CD8-positive, alpha-beta memory T cell (primary cell): ENCODE results near the gene TNF. TPM values are rescaled to one million over a fixed set of nuclear protein-coding genes. Genes with fewer than 3 reads are reported as not detected.

Experiments
- CTCF ChIA-PET: fragments of 350-600 bp; sonication (Branson Sonifier 250); formaldehyde crosslinking; loops from one replicate; lab custom pipeline; 2021; ENCODE audit warnings: antibody characterized with exemption; lab: Charles Lee
- POLR2A ChIA-PET: fragments of 350-600 bp; sonication (Branson Sonifier 250); formaldehyde crosslinking; loops from one replicate; lab custom pipeline; 2021; ENCODE audit warnings: antibody characterized with exemption; lab: Charles Lee
- DNase-seq, 5 donors: peaks; one replicate each; pipeline versions ENCODE4 v3.0.0 to v3.0.0-alpha.2; 2020 to 2022; ENCODE audit warnings: mixed read lengths in 1 of 5
- H3K27ac ChIP-seq: one replicate; pipeline ENCODE4 v1.7.0; 2013; ENCODE audit warnings: low read depth, mild to moderate bottlenecking, low read length, moderate library complexity
- H3K27me3 ChIP-seq: 2 replicates; pipeline ENCODE4 v1.7.0; 2013; ENCODE audit warnings: low read length, mild to moderate bottlenecking; ENCODE audit not compliant: insufficient read depth, poor library complexity, severe bottlenecking
- H3K36me3 ChIP-seq: 2 replicates; pipeline ENCODE4 v1.7.0; 2013; ENCODE audit warnings: mild to moderate bottlenecking, low read length, moderate library complexity; ENCODE audit not compliant: insufficient read depth
- H3K4me1 ChIP-seq: 2 replicates; pipeline ENCODE4 v1.7.0; 2013; ENCODE audit warnings: mild to moderate bottlenecking, low read length, moderate library complexity; ENCODE audit not compliant: insufficient read depth
- H3K4me3 ChIP-seq: 2 replicates; pipeline ENCODE4 v1.7.0; 2013; ENCODE audit warnings: mild to moderate bottlenecking, low read length
- H3K9me3 ChIP-seq: 2 replicates; pipeline ENCODE4 v1.7.0; 2013; ENCODE audit warnings: mild to moderate bottlenecking, low read length
- H3K27ac Mint-ChIP-seq, 8 donors: one replicate each; pipeline ENCODE4 v1.8.0; 2020 to 2021; ENCODE audit warnings: mixed read lengths in 8 of 8, mild to moderate bottlenecking in 6 of 8, inconsistent platforms in 3 of 8, moderate library complexity in 3 of 8
- H3K27me3 Mint-ChIP-seq, 2 donors: one replicate each; pipeline ENCODE4 v1.8.0; 2020 to 2021; ENCODE audit warnings: mixed read lengths in 2 of 2, mild to moderate bottlenecking in 1 of 2, moderate library complexity in 1 of 2
- H3K36me3 Mint-ChIP-seq, 3 donors: one replicate each; pipeline ENCODE4 v1.8.0; 2020 to 2021; ENCODE audit warnings: mixed read lengths in 3 of 3, inconsistent platforms in 1 of 3, mild to moderate bottlenecking in 1 of 3
- H3K4me1 Mint-ChIP-seq, 3 donors: one replicate each; pipeline ENCODE4 v1.8.0; 2020 to 2021; ENCODE audit warnings: mixed read lengths in 3 of 3, inconsistent platforms in 1 of 3, mild to moderate bottlenecking in 1 of 3
- H3K4me3 Mint-ChIP-seq, 7 donors: one replicate each; pipeline ENCODE4 v1.8.0; 2020 to 2021; ENCODE audit warnings: mixed read lengths in 7 of 7, mild to moderate bottlenecking in 6 of 7, moderate library complexity in 4 of 7, inconsistent platforms in 2 of 7
- H3K9me3 Mint-ChIP-seq, 5 donors: one replicate each; pipeline ENCODE4 v1.8.0; 2020 to 2022; ENCODE audit warnings: mixed read lengths in 5 of 5, mild to moderate bottlenecking in 3 of 5, moderate library complexity in 2 of 5, inconsistent platforms in 1 of 5
- polyA plus RNA-seq: library from polyadenylated mRNA; unstranded; fragments of 300-500 nt; fragmentation: Illumina TruSeq; gene quantifications from one replicate; pipeline ENCODE4 v1.2.3, GENCODE V29; 2021
- total RNA-seq, 2 experiments: library from RNA; stranded (reverse); gene quantifications; one replicate each; pipeline ENCODE4 v1.2.3, GENCODE V29; 2021

TNF gene
- total and polyA plus RNA-seq, 3 experiments from 2014 or later: 7.9 to 215 (median 207) TPM

- H3K4me3 Mint-ChIP-seq: peak overlapping the region in 6 of 7 donors; percentile 19 to 66 (median 40)
- Histone ChIP-seq H3K4me1 (peaks cover 55% of the 10 kb centered on the region), H3K4me3 (no peak overlapping the region), H3K36me3 (no peaks in the 10 kb centered on the region), H3K9me3 (no peaks in the 10 kb centered on the region), H3K27ac (no peak overlapping the region), H3K27me3 (no peaks in the 10 kb centered on the region)
- peaks cover 0 to 2% of the 10 kb centered on the region in 2 donors for H3K27me3 Mint-ChIP-seq
- CTCF ChIA-PET: interaction anchor here (0.6 to 22.0 kb wide), 17 partner anchors 14 to 226 kb away, joined by 3 to 692 read pairs (median 5); partner anchors contain the start of genes ATP6V1G2, DDX39B, LST1 and LTA
- DNase-seq: peak in 3 of 5 donors; percentile 64 to 80 (median 67)
- peak overlapping the region in 7 of 8 donors; percentile 48 to 86 (median 73) for H3K27ac Mint-ChIP-seq
- peaks cover 38 to 54% (median 50%) of the 10 kb centered on the region in 3 donors for H3K4me1 Mint-ChIP-seq
- H3K36me3 Mint-ChIP-seq: no peaks in the 10 kb centered on the region
- H3K9me3 Mint-ChIP-seq: no peaks in the 10 kb centered on the region
- POLR2A ChIA-PET: interaction anchor here (0.6 to 4.8 kb wide), 8 partner anchors 15 to 102 kb away, joined by 3 to 91 read pairs (median 3); partner anchors contain the start of genes ATP6V1G2, LTB and NFKBIL1
These were observed 21.6 kb downstream of the TNF start for GRCh38 chr6:31597006-31597405.

DNA sequence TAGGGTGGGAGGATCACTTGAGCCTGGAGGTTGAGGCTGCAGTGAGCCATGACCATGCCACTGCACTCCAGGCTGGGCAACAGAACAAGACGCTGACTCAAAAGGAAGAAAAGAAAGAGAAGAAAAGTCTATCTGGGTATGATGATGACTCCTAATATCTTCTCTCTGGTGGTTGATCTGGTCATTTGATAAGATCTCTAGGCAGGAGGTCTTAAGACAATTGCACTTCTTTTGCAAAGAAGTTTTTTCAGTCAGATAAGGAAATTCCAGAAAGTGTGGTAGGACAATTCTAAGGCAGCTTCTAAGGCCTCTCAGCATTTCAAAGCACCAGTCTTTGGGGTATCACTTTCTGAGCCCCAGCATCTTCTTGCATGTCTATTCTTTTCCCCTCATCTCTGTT lies 32.0 kb downstream of the TNF start:
- no peaks in the 10 kb centered on the region for H3K4me1 Mint-ChIP-seq
- DNase-seq: no peak

DNA sequence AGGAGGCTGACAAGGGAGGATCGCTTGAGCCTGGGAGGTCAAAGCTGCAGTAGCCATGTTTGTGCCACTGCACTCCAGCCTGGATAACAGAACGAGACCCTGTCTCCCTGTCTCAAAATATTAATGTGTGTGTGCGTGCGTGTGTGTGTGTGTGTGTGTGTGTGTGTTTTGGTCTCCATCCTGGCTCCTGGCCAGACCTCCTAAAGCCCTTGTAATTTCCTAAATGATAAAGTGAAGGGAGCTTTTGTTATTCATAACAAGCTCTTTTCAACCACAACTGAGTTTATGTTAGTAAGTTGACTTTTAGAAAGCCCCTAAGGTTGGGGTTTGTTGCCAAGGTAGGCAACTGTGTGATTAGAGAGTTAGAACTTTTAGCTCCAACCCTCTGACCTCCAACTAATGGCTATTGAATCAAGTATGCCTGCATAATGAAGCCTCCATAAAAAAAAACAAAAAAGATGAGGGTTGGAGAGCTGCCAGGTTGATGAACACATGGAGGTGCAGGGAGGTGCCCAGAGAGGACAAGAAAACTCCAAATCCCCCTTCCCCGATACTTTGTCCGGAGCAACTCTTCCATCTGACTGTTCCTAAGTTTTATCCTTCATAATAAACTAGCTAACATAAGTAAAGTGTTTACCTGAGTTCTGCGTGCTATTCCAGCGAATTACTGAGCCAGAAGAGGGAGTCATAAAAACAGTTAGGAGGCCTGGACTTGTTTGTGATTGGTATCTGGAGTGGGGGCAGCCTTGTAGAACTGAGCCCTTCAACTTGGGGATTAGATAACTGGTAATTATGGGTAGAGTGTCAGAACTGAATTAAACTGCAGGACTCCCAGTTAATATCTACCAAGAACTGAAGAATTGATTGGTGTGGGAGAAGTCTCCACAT lies 34.4 kb downstream of the TNF start:
- POLR2A ChIA-PET: interaction anchor here (0.7 kb wide), 1 partner anchor 9 kb away, joined by 4 read pairs; no protein-coding TSS in a partner anchor
- DNase-seq: no peak

More for the DNA sequence above, 32.0 kb downstream of the TNF start:
- Mint-ChIP-seq H3K27ac (peak overlapping the region in 1 of 8 donors; percentile 17), H3K27me3 (peaks cover 0 to 2% of the 10 kb centered on the region in 2 donors), H3K36me3 (peaks cover 0 to 1% (median 0%) of the 10 kb centered on the region in 3 donors), H3K4me3 (no peak overlapping the region), H3K9me3 (no peaks in the 10 kb centered on the region)
- Histone ChIP-seq H3K36me3 (no peaks in the 10 kb centered on the region), H3K4me1 (no peaks in the 10 kb centered on the region), H3K27me3 (no peaks in the 10 kb centered on the region), H3K27ac (no peak overlapping the region), H3K9me3 (no peaks in the 10 kb centered on the region), H3K4me3 (no peak overlapping the region)
- ChIA-PET POLR2A (no interaction called here), CTCF (interaction anchor here (1.3 kb wide), 1 partner anchor 9 kb away, joined by 8 read pairs; no protein-coding TSS in a partner anchor)

DNA sequence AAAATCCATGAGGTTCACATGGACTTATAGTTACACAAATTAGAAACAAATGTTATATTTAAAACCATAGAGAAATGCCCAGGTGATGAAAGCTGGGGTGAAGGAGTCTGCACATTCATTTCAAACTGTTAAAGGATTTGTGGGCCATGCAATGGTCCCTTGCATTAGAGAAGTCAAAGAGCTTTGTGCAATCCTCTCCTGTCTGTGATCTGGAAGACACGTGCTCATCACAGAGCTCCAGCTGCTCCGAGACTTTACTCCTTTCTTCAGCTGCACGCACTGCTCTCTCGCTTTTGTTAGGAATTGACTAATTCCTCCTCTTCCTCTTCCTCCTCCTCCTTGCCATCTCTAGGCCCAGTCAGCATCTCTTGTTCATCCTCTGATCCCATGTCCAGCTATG lies 35.6 kb downstream of the TNF start:
- POLR2A ChIA-PET: no interaction called here

More for the DNA sequence above, 34.4 kb downstream of the TNF start:
- H3K27ac ChIP-seq: no peak overlapping the region
- peaks cover 2% of the 10 kb centered on the region for H3K4me1 ChIP-seq
- Mint-ChIP-seq H3K27me3 (no peaks in the 10 kb centered on the region), H3K27ac (peak overlapping the region in 1 of 8 donors; percentile 46), H3K4me1 (peaks cover 2 to 3% (median 3%) of the 10 kb centered on the region in 3 donors), H3K36me3 (peaks cover 0 to 1% (median 0%) of the 10 kb centered on the region in 3 donors), H3K4me3 (no peak overlapping the region), H3K9me3 (no peaks in the 10 kb centered on the region)
- no peaks in the 10 kb centered on the region for H3K36me3 ChIP-seq
- no peaks in the 10 kb centered on the region for H3K27me3 ChIP-seq
- CTCF ChIA-PET: interaction anchor here (1.0 to 2.1 kb wide), 3 partner anchors 11 to 58 kb away, joined by 4 to 15 read pairs (median 8); partner anchors contain the start of gene C6orf47
- H3K9me3 ChIP-seq: no peaks in the 10 kb centered on the region
- no peak overlapping the region for H3K4me3 ChIP-seq

GRCh38 chr6:31614075-31614619 lies 38.8 kb downstream of the TNF start:
- H3K4me3 Mint-ChIP-seq: peak overlapping the region in 1 of 7 donors; percentile 62

More for the DNA sequence above, 35.6 kb downstream of the TNF start:
- CTCF ChIA-PET: interaction anchor here (1.2 to 1.8 kb wide), 2 partner anchors 13 to 60 kb away, joined by 4 to 8 read pairs; no protein-coding TSS in a partner anchor
- Histone ChIP-seq H3K4me3 (no peak overlapping the region), H3K27me3 (no peaks in the 10 kb centered on the region), H3K36me3 (no peaks in the 10 kb centered on the region), H3K4me1 (peaks cover 14% of the 10 kb centered on the region), H3K27ac (no peak overlapping the region), H3K9me3 (no peaks in the 10 kb centered on the region)
- Mint-ChIP-seq H3K9me3 (no peaks in the 10 kb centered on the region), H3K27me3 (peaks cover 0 to 3% of the 10 kb centered on the region in 2 donors), H3K36me3 (peaks cover 0 to 1% (median 0%) of the 10 kb centered on the region in 3 donors), H3K4me3 (no peak overlapping the region), H3K4me1 (peaks cover 12 to 15% (median 15%) of the 10 kb centered on the region in 3 donors), H3K27ac (no peak overlapping the region)
- no peak for DNase-seq

GRCh38 chr6:31614684-31615578 lies 39.6 kb downstream of the TNF start, which contains the start of gene AIF1:
Gene AIF1, plus strand, starts transcription at chr6:31615234. Its CDS starts 96 bp downstream, at chr6:31615330.
- ChIA-PET CTCF (interaction anchor here (1.0 to 1.9 kb wide), 2 partner anchors 16 to 18 kb away, joined by 3 to 6 read pairs; no protein-coding TSS in a partner anchor), POLR2A (interaction anchor here (1.5 kb wide), 1 partner anchor 37 kb away, joined by 6 read pairs; the partner anchor contains the start of gene BAG6)
- H3K36me3 Mint-ChIP-seq: peaks cover 0 to under 1% (median 0%) of the 10 kb centered on the region in 3 donors
- H3K4me3 Mint-ChIP-seq: peak within 1 kb of the TSS in 6 of 7 donors; percentile 36 to 67 (median 62)
- Histone ChIP-seq H3K9me3 (no peaks in the 10 kb centered on the region), H3K36me3 (no peaks in the 10 kb centered on the region), H3K27me3 (no peaks in the 10 kb centered on the region), H3K4me3 (peak within 1 kb of the TSS; percentile 67), H3K4me1 (peaks cover 29% of the 10 kb centered on the region), H3K27ac (peak within 1 kb of the TSS; percentile 54)
- peaks cover 0 to 3% of the 10 kb centered on the region in 2 donors for H3K27me3 Mint-ChIP-seq
- H3K9me3 Mint-ChIP-seq: no peaks in the 10 kb centered on the region
- no peak for DNase-seq
- H3K27ac Mint-ChIP-seq: peak within 1 kb of the TSS; percentile 38 to 78 (median 68)
- peaks cover 24 to 35% (median 33%) of the 10 kb centered on the region in 3 donors for H3K4me1 Mint-ChIP-seq

More at GRCh38 chr6:31614075-31614619, 38.8 kb downstream of the TNF start:
- Histone ChIP-seq H3K4me3 (no peak overlapping the region), H3K9me3 (no peaks in the 10 kb centered on the region), H3K27ac (no peak overlapping the region), H3K27me3 (no peaks in the 10 kb centered on the region), H3K36me3 (no peaks in the 10 kb centered on the region), H3K4me1 (peaks cover 25% of the 10 kb centered on the region)
- no peak for DNase-seq
- H3K36me3 Mint-ChIP-seq: peaks cover 0 to 1% (median 0%) of the 10 kb centered on the region in 3 donors
- H3K4me1 Mint-ChIP-seq: peaks cover 20 to 29% (median 27%) of the 10 kb centered on the region in 3 donors
- POLR2A ChIA-PET: no interaction called here
- peak overlapping the region in 1 of 8 donors; percentile 47 for H3K27ac Mint-ChIP-seq
- CTCF ChIA-PET: interaction anchor here (1.9 kb wide), 1 partner anchor 15 kb away, joined by 6 read pairs; no protein-coding TSS in a partner anchor
- H3K27me3 Mint-ChIP-seq: peaks cover 0 to 3% of the 10 kb centered on the region in 2 donors
- no peaks in the 10 kb centered on the region for H3K9me3 Mint-ChIP-seq
